ENCODE measurements around the gene IFNG.

DNA sequence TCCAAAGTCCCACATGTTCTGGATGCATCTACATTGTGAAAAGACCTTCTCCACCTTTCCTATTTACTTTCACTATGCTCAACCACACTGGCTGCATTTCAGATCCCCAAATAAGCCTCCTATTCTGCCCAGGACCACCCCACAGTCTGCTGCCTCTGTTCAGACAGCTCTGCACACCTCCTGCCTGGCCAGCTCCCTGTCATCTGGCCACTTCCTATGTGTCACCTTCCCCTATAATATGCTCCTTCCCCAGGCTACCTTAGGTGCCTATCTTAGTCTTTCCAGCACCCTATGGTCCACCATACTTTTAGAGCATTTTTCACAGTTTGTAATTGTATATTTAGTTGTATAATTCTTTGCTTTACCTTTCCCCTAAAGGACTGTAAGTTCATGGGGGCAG is 50.5 kb downstream of the IFNG start:
- TF ChIP-seq POLR2A (IDR thresholded peaks at IDR 0.05; ENCODE audit: low read depth, low read length) (no peak), TAF1 (IDR thresholded peaks at IDR 0.05; ENCODE audit: borderline replicate concordance, low read depth, low read length) (no peak)
